Raji (cell line): ENCODE measurements around the gene EIF4G3.

Experiments used
- POLR2A ChIP-seq: IDR thresholded peaks from 2 replicates; pipeline ENCODE4 v1.6.1; 2011; ENCODE audit warnings: low read depth, low read length, control low read depth; ENCODE audit not compliant: insufficient read depth

The EIF4G3 gene

GRCh38 chr1:20997602-20998224 lies 179.0 kb downstream of the EIF4G3 start:
- no peak for TF ChIP-seq POLR2A

DNA sequence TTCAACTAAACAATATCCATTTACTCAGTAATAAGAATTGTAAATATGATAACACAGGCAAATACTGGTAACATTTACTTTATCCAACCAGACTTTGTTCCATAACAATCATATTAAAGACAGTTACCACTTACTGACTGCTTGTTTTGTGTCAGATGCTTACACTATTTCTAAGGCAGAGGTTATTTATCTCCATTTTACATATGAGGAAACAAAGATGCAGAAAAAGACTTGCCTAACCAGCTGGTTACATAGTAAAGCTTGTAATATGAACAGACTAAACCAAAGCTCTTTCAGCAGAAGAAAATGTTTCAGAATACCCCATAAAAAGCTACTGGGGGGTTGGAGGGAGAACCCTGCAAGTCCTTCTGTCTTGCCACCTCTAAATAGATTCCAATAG lies 180.1 kb downstream of the EIF4G3 start:
- TF ChIP-seq POLR2A, result no peak

GRCh38 chr1:20993716-20994575 lies 182.8 kb downstream of the EIF4G3 start:
- no peak for TF ChIP-seq POLR2A

DNA sequence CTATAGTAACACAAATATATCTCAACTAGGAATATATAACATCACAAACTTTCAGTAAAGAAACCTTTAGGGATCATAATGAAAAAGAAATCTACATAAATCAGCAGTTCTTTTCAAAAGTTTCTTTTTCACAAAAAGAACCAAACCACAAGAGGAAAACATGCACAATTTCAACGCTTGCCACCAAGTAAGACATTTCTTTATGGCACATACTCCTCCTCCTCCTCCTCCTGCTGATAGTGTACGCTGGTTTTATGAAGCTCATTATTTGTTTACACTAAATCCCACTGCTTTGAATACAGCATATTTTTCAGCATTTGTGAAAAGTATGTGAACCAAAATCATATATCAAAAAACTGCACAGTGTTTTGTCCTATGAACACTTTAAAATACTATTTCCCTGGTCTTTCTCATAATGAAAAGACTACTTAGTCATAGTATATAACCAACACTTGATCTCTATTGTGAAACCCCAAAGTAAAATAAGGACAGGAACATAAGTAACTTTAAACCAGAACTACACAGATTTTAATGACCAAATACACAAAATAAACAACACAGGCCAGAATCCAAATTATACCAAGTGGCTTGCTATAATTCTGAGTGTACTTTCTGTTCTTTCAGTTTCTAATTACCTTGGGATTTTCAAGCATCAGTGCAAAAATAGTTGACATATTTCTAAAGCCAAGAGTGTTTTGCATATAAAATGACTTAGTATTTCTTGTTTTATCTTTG lies 184.2 kb downstream of the EIF4G3 start:
- no peak for TF ChIP-seq POLR2A

GRCh38 chr1:20988943-20989342 lies 187.8 kb downstream of the EIF4G3 start:
- TF ChIP-seq POLR2A, result no peak

GRCh38 chr1:20987831-20988825 lies 188.6 kb downstream of the EIF4G3 start:
- TF ChIP-seq POLR2A, result no peak

DNA sequence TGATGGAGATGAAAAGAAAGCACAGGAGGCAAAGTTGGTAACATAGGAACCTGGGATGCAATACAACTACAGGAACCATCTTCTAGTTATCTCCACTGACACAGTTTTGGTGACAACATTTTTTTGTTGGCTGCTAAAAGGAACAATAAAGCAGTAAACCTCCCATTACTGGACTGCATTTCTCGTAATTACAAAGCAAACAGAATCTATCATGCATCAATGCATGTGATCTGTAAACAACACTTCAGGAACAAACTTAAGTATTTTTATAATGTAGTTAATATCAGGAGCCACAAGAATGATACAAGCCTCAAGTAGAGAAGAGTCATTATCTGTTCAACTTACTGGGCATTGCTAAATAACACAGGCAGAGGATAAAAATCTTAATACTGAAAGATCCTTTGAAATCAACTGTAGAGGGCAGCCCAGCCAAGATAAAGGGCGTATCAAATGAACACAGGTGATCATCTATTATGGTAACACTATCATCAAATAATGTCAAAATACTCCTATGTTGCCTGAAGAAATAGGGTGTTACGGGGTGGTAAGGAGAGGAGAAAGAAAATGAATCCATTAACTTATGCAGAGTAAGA lies 193.3 kb downstream of the EIF4G3 start:
- no peak for TF ChIP-seq POLR2A

- TF ChIP-seq POLR2A, result no peak
Measured at GRCh38 chr1:20982316-20982715, 194.4 kb downstream of the EIF4G3 start.

GRCh38 chr1:20981915-20982314 lies 194.8 kb downstream of the EIF4G3 start:
- no peak for TF ChIP-seq POLR2A

DNA sequence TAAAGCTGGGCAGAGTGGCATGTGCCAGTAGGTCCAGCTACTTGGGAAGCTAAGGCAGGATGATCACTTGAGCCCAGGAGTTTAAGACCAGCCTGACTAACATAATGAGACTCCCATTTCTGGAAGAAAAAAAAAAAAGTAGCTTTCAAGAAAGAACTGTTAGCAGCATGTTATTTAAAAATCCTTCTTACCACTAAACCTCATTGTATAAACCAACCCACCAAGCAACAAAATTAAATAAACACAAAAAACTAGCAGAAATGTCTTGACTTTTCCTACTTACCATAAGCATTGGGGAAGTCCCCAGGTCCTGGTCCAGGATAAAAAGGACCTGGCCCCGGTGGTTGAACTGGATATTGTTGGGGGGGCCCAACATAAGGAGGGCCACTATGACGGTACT lies 196.6 kb downstream of the EIF4G3 start:
- no peak for TF ChIP-seq POLR2A

DNA sequence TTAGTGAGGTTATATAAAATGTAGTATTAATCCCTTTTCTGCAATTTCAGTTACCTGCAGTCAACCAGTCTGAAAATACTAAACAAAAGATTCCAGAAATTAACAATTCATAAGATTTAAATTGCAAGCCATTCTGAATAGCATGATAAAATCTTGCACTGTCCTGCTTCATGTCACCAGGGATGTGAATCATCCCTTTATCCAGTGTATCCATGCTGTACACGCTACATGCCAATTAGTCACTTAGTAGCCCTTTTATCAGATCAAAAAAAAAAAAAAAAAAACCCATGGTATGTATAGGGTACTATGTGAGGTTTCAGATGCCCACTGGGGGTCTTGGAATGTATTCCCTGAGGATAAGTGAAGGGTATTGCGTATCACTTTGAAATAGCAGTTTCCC lies 198.3 kb downstream of the EIF4G3 start:
- TF ChIP-seq POLR2A, result no peak

DNA sequence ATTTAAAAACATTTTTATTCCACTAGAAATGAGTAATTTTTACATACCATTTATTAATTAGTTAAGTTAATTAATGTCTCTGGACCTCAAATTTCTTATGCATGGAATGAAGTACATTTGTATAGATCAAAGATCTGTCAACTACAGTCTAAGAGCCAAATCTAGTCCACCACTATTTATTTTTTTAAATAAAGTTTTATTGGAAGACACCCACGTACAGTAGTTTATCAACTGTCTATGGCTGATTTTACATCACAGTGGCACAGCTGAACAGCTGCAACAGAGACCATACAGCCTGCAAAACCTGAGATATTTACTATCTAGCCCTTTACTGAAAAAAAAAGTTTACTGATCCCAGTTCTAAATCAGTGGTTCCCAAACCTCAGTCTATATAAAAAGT lies 201.0 kb downstream of the EIF4G3 start:
- TF ChIP-seq POLR2A, result no peak

GRCh38 chr1:20974951-20975350 lies 201.7 kb downstream of the EIF4G3 start:
- TF ChIP-seq POLR2A, result no peak

DNA sequence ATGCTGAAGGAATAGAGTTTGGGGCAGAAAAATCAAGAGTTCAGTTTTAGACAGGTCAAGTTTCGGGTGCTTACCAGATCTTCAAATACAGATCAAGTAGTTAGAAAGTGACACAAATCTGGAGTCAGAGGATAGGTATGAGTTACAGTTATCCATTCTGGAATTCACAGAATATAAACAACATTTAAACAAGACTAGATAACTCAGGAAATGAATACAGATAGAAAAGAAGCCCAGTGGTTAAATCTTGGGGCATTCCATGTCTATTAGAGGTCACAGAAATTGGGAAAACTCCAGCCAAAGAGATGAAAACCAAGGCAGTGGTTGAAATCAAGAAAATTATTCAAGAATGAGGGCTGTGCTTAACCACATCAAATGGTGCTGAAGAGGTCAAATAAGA lies 202.6 kb downstream of the EIF4G3 start:
- no peak for TF ChIP-seq POLR2A
